Measurements from ENCODE around the gene EFCAB6.

The EFCAB6 gene

GRCh38 chr22:43698403-43698802 is 113.7 kb downstream of the EFCAB6 start:
- in situ Hi-C loops (cut with MboI; ENCODE audit: low sequenced_read_pairs, unreplicated experiment), result no loop called here
- TF ChIP-seq CTCF (IDR thresholded peaks at IDR 0.05; ENCODE audit: borderline replicate concordance, control extremely low read depth, extremely low read depth, insufficient read depth, missing control alignments), result no peak
- no peak for DNase-seq (ENCODE audit: low spot score)

DNA sequence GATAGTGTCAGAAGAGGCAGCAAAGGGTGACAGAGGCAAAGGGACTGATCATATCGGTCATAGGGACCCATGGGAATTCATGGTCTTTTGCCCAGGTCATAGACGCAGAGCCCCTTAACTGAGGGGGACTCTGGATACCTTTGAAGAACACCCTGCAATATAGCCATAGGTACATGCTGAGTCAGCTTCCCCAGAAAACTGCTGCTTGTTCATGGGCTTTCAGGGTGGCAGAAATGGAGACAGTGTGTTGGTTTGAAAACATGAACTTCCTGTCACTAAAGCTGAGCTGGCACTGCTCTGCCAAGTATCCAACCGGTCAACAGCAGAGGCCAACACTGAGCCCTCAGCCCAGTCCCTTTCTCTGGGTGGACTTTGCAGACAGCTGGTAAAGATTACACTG is 114.2 kb downstream of the EFCAB6 start:
- in situ Hi-C loops (cut with MboI; ENCODE audit: low sequenced_read_pairs, unreplicated experiment), result no loop called here
- no peak for TF ChIP-seq CTCF (IDR thresholded peaks at IDR 0.05; ENCODE audit: borderline replicate concordance, control extremely low read depth, extremely low read depth, insufficient read depth, missing control alignments)
- DNase-seq (ENCODE audit: low spot score), result no peak

GRCh38 chr22:43693249-43693648 is 118.9 kb downstream of the EFCAB6 start:
- in situ Hi-C loops (cut with MboI; ENCODE audit: low sequenced_read_pairs, unreplicated experiment), result no loop called here
- no peak for TF ChIP-seq CTCF (IDR thresholded peaks at IDR 0.05; ENCODE audit: borderline replicate concordance, control extremely low read depth, extremely low read depth, insufficient read depth, missing control alignments)
- DNase-seq (ENCODE audit: low spot score), result no peak

GRCh38 chr22:43689356-43689755 is 122.7 kb downstream of the EFCAB6 start:
- no peak for TF ChIP-seq CTCF (IDR thresholded peaks at IDR 0.05; ENCODE audit: borderline replicate concordance, control extremely low read depth, extremely low read depth, insufficient read depth, missing control alignments)
- DNase-seq (ENCODE audit: low spot score), result no peak
- in situ Hi-C loops (cut with MboI; ENCODE audit: low sequenced_read_pairs, unreplicated experiment), result no loop called here

DNA sequence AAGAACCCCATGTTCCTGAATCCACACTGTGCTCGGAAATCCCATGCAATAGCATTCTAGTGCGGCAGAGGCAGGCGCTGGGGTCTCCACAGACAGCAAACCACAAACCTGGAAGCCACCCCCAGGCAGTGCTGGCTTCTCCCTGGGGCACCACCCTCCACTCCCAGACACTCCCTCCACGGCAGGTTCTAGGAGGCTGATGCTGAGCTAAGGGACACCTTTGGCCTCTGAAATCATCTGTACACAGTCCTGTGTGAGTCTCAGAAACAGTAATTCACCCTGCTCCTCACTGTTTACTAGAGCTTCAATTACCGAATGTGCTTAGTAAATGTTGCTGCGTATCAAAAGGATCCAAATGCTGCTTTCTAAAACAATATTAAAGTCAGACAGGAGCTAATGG is 129.3 kb downstream of the EFCAB6 start:
- DNase-seq (ENCODE audit: low spot score), result no peak
- no peak for TF ChIP-seq CTCF (IDR thresholded peaks at IDR 0.05; ENCODE audit: borderline replicate concordance, control extremely low read depth, extremely low read depth, insufficient read depth, missing control alignments)

GRCh38 chr22:43681731-43682360 is 130.3 kb downstream of the EFCAB6 start:
- no peak for DNase-seq (ENCODE audit: low spot score)
- in situ Hi-C loops (cut with MboI; ENCODE audit: low sequenced_read_pairs, unreplicated experiment), result no loop called here
- TF ChIP-seq CTCF (IDR thresholded peaks at IDR 0.05; ENCODE audit: borderline replicate concordance, control extremely low read depth, extremely low read depth, insufficient read depth, missing control alignments), result no peak

More for the DNA sequence above, 129.3 kb downstream of the EFCAB6 start:
- in situ Hi-C loops (cut with MboI; ENCODE audit: low sequenced_read_pairs, unreplicated experiment), result no loop called here
